HepG2 (cell line): ENCODE data around the gene MYL11. TPM values are rescaled to one million over a fixed set of nuclear protein-coding genes. Genes with fewer than 3 reads are reported as not detected.

ENCODE experiments used
- ERF ChIP-seq: IDR thresholded peaks from 2 replicates; pipeline ENCODE4 v1.6.1; 2018; ENCODE audit warnings: missing biosample characterization, missing genetic modification reagents
- EZH2 ChIP-seq: conservative IDR thresholded peaks from 2 replicates; pipeline ENCODE4 v1.6.1; 2012; ENCODE audit warnings: mild to moderate bottlenecking, low read depth, low read length, moderate library complexity
- JUN ChIP-seq: sonication (generic); formaldehyde crosslinking; IDR thresholded peaks from 2 replicates; pipeline ENCODE4 v1.4.0; 2020; ENCODE audit warnings: mild to moderate bottlenecking, missing genetic modification reagents
- MEF2D ChIP-seq: sonication (generic); formaldehyde crosslinking; IDR thresholded peaks from 2 replicates; pipeline ENCODE4 v1.5.1; 2020; ENCODE audit warnings: mild to moderate bottlenecking, missing genetic modification reagents
- MYNN ChIP-seq: sonication (generic); formaldehyde crosslinking; IDR thresholded peaks from 2 replicates; pipeline ENCODE4 v1.4.0; 2020; ENCODE audit warnings: mild to moderate bottlenecking, low read depth, missing genetic modification reagents
- PITX1 ChIP-seq: sonication (generic); formaldehyde crosslinking; IDR thresholded peaks from 2 replicates; pipeline ENCODE4 v1.5.1; 2020; ENCODE audit warnings: mild to moderate bottlenecking, missing genetic modification reagents
- RNF2 ChIP-seq: fragments of 450-650 bp; conservative IDR thresholded peaks from 2 replicates; pipeline ENCODE4 v1.6.1; 2016; ENCODE audit warnings: low read depth
- SMAD9 ChIP-seq: sonication (generic); formaldehyde crosslinking; IDR thresholded peaks from 2 replicates; pipeline ENCODE4 v1.5.1; 2020; ENCODE audit warnings: mild to moderate bottlenecking, missing genetic modification reagents
- ZFP82 ChIP-seq: sonication (generic); formaldehyde crosslinking; IDR thresholded peaks from 2 replicates; pipeline ENCODE4 v1.5.1; 2020; ENCODE audit warnings: mild to moderate bottlenecking, missing genetic modification reagents, borderline replicate concordance
- ZFY ChIP-seq: sonication (generic); formaldehyde crosslinking; IDR thresholded peaks from 2 replicates; pipeline ENCODE4 v1.4.0; 2020; ENCODE audit warnings: missing genetic modification reagents
- ZNF335 ChIP-seq: sonication (generic); formaldehyde crosslinking; IDR thresholded peaks from 2 replicates; pipeline ENCODE4 v1.4.0; 2020; ENCODE audit warnings: missing genetic modification reagents
- ZNF34 ChIP-seq: sonication (generic); formaldehyde crosslinking; IDR thresholded peaks from 2 replicates; pipeline ENCODE4 v1.4.0; 2020; ENCODE audit warnings: mild to moderate bottlenecking, missing genetic modification reagents, borderline replicate concordance
- ZNF569 ChIP-seq: sonication (generic); formaldehyde crosslinking; IDR thresholded peaks from 2 replicates; pipeline ENCODE4 v1.5.0; 2020; ENCODE audit warnings: mild to moderate bottlenecking, missing genetic modification reagents, moderate library complexity, borderline replicate concordance
- ZNF570 ChIP-seq: sonication (generic); formaldehyde crosslinking; IDR thresholded peaks from 2 replicates; pipeline ENCODE4 v1.4.0; 2020; ENCODE audit warnings: mild to moderate bottlenecking, missing genetic modification reagents, borderline replicate concordance
- ZNF766 ChIP-seq: sonication (generic); formaldehyde crosslinking; IDR thresholded peaks from 2 replicates; pipeline ENCODE4 v1.5.0; 2020; ENCODE audit warnings: missing genetic modification reagents, borderline replicate concordance
- ZNF781 ChIP-seq: sonication (generic); formaldehyde crosslinking; IDR thresholded peaks from 2 replicates; pipeline ENCODE4 v1.5.1; 2020; ENCODE audit warnings: borderline replicate concordance, mild to moderate bottlenecking, missing genetic modification reagents; ENCODE audit errors: not compliant biosample characterization
- ZNF883 ChIP-seq: sonication (generic); formaldehyde crosslinking; IDR thresholded peaks from 2 replicates; pipeline ENCODE4 v1.5.1; 2020; ENCODE audit warnings: mild to moderate bottlenecking, missing genetic modification reagents; ENCODE audit errors: not compliant biosample characterization
- ZSCAN21 ChIP-seq: sonication (generic); formaldehyde crosslinking; IDR thresholded peaks from 2 replicates; pipeline ENCODE4 v1.8.0; 2022; ENCODE audit warnings: mild to moderate bottlenecking, missing genetic modification reagents, moderate library complexity, borderline replicate concordance
- polyA plus RNA-seq, 8 experiments: library from polyadenylated mRNA; depleted of rRNA in 3 of 8; stranded (reverse) in 7 of 8; unstranded in 1 of 8; fragments of >200 nt; fragmentation: Illumina TruSeq in 4 of 8; extraction: Trizol in 4 of 8; gene quantifications; 2 replicates each; pipeline versions ENCODE4 v1.2.1 to v1.2.3, GENCODE V29; 2011 to 2016; ENCODE audit warnings: low read depth in 4 of 8, missing spikeins in 1 of 8, mixed read lengths in 1 of 8; ENCODE audit not compliant: insufficient read depth in 1 of 8
- total RNA-seq, 5 experiments: library from RNA; depleted of rRNA; stranded (reverse); fragments of >200 nt; fragmentation: Illumina TruSeq; extraction: Trizol; gene quantifications; 2 replicates each; pipeline ENCODE4 v1.2.3, GENCODE V29; 2016; ENCODE audit warnings: low read depth in 1 of 5
- TF ChIP-seq, protein P1 (sequence below): sonication (generic); formaldehyde crosslinking; IDR thresholded peaks from 2 replicates; pipeline ENCODE4 v1.8.0; 2022; ENCODE audit warnings: mild to moderate bottlenecking, missing genetic modification reagents, borderline replicate concordance
- TF ChIP-seq, protein P2 (sequence below): sonication (generic); formaldehyde crosslinking; IDR thresholded peaks from 2 replicates; pipeline ENCODE4 v1.4.0; 2020; ENCODE audit warnings: missing genetic modification reagents, borderline replicate concordance
- TF ChIP-seq, protein P3 (sequence below): sonication (generic); formaldehyde crosslinking; IDR thresholded peaks from 2 replicates; pipeline ENCODE4 v1.8.0; 2022; ENCODE audit warnings: missing genetic modification reagents, low read depth, mild to moderate bottlenecking, borderline replicate concordance
- TF ChIP-seq, protein P4 (sequence below): sonication (generic); formaldehyde crosslinking; IDR thresholded peaks from 2 replicates; pipeline ENCODE4 v1.5.0; 2020; ENCODE audit warnings: missing genetic modification reagents

Gene MYL11
- total and polyA plus RNA-seq, 2 of the 13 experiments (the other 11 are each of a cell fraction or from before 2014, with no cell fraction given), result not detected

DNA sequence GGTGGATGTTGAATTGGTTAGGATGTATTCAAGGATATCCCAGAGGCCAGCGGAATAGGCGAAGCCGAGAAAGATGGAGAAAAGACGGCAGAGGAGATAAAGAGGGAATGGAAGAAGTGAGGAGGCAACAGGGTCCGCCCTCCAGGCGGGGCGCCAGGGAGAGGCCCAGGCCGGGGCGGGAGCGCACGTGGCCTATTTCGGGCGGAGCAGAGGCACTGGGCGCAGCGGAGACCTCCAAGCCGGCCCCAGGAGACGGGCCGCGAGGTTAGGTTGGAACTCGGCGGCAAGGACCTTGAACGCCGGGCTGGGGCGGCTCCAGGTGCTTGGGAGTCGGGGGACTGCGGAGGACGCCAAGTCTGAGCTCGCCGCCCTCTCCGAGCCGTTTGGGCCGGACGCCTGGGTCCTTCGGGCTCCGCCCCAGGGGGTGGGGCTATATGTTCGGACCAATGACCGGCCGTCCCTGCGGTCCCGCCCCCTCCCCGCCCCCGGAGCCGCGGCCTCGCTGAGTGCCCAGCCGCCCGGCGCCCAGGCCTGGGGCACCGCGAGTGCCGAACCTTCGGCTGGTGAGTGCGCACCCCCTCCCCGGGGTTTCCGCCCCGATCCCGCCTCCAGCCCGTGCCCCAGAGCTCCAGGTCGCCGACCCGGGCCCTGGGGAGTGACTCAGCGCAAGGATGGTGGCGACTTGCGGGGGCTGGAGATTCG, 32.7 kb downstream of the MYL11 start, which contains the start of gene ZNF771 (continued):
- TF ChIP-seq ZNF570 (CRISPR knock-in tag) (peak; percentile 76; the same call in 1 of the 2 replicates), ZNF335 (CRISPR knock-in tag) (peak; percentile 75; the same call in 1 of the 2 replicates), MYNN (CRISPR knock-in tag) (peak; percentile 85; the same call in 1 of the 2 replicates), MEF2D (CRISPR knock-in tag) (peak; percentile 80), ZNF781 (CRISPR knock-in tag) (peak; percentile 94), JUN (CRISPR knock-in tag) (no peak), ZNF34 (CRISPR knock-in tag) (no peak), ERF (CRISPR knock-in tag) (peak; percentile 92), ZNF883 (CRISPR knock-in tag) (peak; percentile 94), ZNF569 (CRISPR knock-in tag) (no peak), ZFP82 (CRISPR knock-in tag) (no peak), SMAD9 (no peak), ZSCAN21 (peak; percentile 86; the same call in 1 of the 2 replicates), ZFY (CRISPR knock-in tag) (peak; percentile 96), EZH2 (no peak), ZNF766 (CRISPR knock-in tag) (0 out of 2 replicates have a peak, but pooled peaks have one; percentile 52), PITX1 (CRISPR knock-in tag) (peak; percentile 80), RNF2 (peak; percentile 82)
- TF ChIP-seq, protein P1, sequence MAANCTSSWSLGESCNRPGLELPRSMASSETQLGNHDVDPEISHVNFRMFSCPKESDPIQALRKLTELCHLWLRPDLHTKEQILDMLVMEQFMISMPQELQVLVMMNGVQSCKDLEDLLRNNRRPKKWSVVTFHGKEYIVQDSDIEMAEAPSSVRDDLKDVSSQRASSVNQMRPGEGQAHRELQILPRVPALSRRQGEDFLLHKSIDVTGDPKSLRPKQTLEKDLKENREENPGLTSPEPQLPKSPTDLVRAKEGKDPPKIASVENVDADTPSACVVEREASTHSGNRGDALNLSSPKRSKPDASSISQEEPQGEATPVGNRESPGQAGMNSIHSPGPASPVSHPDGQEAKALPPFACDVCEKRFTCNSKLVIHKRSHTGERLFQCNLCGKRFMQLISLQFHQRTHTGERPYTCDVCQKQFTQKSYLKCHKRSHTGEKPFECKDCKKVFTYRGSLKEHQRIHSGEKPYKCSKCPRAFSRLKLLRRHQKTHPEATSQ (CRISPR knock-in tag), result peak; percentile 94
- TF ChIP-seq, protein P2, sequence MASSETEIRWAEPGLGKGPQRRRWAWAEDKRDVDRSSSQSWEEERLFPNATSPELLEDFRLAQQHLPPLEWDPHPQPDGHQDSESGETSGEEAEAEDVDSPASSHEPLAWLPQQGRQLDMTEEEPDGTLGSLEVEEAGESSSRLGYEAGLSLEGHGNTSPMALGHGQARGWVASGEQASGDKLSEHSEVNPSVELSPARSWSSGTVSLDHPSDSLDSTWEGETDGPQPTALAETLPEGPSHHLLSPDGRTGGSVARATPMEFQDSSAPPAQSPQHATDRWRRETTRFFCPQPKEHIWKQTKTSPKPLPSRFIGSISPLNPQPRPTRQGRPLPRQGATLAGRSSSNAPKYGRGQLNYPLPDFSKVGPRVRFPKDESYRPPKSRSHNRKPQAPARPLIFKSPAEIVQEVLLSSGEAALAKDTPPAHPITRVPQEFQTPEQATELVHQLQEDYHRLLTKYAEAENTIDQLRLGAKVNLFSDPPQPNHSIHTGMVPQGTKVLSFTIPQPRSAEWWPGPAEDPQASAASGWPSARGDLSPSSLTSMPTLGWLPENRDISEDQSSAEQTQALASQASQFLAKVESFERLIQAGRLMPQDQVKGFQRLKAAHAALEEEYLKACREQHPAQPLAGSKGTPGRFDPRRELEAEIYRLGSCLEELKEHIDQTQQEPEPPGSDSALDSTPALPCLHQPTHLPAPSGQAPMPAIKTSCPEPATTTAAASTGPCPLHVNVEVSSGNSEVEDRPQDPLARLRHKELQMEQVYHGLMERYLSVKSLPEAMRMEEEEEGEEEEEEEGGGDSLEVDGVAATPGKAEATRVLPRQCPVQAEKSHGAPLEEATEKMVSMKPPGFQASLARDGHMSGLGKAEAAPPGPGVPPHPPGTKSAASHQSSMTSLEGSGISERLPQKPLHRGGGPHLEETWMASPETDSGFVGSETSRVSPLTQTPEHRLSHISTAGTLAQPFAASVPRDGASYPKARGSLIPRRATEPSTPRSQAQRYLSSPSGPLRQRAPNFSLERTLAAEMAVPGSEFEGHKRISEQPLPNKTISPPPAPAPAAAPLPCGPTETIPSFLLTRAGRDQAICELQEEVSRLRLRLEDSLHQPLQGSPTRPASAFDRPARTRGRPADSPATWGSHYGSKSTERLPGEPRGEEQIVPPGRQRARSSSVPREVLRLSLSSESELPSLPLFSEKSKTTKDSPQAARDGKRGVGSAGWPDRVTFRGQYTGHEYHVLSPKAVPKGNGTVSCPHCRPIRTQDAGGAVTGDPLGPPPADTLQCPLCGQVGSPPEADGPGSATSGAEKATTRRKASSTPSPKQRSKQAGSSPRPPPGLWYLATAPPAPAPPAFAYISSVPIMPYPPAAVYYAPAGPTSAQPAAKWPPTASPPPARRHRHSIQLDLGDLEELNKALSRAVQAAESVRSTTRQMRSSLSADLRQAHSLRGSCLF (CRISPR knock-in tag), result no peak
- TF ChIP-seq, protein P3, sequence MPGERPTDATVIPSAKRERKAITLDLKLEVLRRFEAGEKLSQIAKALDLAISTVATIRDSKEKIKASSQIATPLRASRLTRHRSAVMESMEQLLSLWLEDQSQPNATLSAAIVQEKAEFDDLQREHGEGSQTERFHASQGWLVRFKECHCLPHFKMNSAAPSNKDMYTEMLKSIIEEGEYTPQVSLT (CRISPR knock-in tag), result no peak
- TF ChIP-seq, protein P4, sequence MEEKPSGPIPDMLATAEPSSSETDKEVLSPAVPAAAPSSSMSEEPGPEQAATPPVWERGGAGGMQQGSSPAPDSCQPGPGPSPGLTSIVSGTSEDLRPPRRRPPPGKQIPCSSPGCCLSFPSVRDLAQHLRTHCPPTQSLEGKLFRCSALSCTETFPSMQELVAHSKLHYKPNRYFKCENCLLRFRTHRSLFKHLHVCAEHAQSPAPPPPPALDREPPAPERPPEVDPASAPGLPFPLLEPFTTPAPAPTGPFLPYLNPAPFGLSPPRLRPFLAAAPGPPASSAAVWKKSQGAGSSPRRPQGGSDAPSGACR, result peak; percentile 84; the same call in 1 of the 2 replicates
